HG03460 (cell line): ENCODE data around the gene NACC2.
A peak's percentile ranks its signal among the peaks of the same experiment; 100 is the strongest.

ENCODE experiments used
- ATAC-seq: cut with Tn5 transposase; IDR thresholded peaks from one replicate; pipeline ENCODE4 v1.9.1; 2021; ENCODE audit not compliant: unreplicated experiment

The NACC2 gene

DNA sequence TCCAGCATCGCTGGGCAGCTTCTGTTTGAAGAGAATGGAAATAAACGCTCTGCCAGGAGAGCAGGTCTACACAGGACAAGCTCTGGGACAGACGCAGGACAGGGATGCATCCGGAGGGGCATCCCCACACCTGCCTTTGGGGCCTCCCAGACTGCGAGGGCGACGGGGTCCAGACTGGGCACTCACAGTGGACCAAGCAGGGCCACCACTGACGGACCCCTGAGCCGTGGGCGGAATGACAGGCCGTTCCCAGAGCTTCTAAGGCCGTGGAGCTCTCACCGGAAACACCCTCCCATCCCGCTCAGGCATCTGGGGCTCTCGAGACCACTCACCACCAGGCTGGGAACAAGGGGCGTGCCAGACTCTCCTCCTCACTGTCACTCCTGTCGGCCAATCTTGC lies 34.1 kb upstream of the NACC2 start:
- ATAC-seq: no peak

DNA sequence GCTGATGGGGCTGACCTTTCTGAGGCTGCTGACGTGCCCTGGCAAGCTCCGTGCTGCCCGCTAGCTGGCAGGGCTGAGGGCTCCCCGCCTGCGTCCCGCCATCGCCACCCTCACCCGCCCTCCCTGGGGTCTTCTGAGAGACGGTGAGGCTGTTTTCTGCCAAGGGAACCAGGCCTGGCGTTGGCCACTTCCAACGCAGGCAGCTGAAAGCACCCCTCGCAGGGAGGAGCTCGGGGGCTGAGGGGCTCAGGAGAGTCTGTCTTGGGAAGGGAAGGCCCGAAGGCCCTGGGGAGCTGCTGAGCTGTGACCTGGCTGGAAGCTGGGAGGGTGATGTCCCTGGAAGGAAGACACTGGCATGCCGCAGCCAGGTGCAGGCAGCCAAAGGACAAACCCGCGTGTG lies 33.3 kb upstream of the NACC2 start:
- no peak for ATAC-seq

- ATAC-seq: no peak
Observed at GRCh38 chr9:136127313-136127712, 32.2 kb upstream of the NACC2 start.

GRCh38 chr9:136124976-136125692 lies 30.0 kb upstream of the NACC2 start:
- ATAC-seq: no peak

DNA sequence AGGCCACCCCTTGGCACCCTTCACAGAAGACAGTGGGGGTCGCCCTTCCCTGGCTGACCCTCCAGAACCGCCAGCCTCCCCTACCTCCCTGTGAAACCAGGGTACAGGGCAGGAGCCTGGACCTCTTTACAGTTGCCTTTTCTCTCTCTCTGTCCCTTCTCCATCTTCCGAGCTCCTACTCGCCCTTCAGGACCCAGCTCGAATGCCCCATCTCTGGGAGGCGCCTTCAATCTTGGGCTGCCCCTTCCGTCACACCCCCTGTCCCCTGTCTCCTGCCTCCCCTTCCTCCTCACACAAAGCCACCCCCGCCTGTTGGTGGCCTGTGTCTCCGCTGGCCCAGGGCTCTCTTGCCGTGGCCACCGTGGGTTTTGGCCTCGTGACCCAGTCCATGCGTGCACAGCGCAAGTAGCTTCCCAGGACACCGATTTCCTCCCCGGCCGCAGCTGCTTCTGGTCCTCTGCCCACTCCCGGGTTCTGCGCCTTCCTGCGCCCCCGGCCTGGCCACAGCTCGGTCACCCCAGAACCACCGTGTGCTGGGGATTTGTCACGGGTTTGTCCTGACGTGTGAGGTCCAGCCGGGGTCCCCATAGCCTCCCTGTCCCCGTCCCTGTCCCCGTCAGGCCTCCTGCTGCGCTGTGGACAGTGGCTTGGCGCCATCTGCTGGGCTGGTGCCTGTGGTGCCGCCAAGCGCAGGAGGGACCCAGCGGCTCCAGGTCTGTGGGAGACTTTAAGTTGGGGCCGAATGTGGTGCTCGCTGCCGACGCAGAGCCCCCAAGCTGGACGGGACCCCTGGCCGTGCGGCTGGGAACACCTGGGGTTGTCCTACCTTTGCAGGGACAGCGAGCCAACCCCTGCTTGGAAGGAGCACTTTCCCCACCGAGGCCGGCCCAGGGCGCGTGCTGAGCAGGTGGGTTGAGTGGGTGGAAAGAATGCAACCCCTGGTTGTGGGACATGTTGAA lies 27.6 kb upstream of the NACC2 start:
- ATAC-seq: no peak

DNA sequence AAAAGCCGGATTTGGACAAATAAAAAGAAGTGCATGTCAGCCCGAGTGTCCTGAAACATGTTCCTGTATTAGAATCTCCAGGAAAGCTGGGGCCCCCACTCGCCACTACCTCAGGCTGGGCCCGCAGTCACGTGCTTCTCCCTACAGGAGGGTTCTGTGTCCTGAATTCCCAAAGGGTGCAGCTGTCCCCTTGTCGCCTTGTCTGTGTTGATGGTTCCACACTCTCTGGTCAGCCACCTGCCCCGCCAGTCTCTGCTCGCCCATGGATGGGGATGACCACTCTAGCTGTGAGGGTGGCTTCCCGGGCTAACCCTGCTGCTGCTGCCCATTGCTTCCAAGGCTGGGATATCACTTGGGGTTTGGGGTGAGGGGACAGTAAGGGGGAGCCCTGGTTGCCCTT lies 26.7 kb upstream of the NACC2 start:
- no peak for ATAC-seq

GRCh38 chr9:136120438-136120844 lies 25.4 kb upstream of the NACC2 start:
- ATAC-seq: no peak

GRCh38 chr9:136119883-136120393 lies 24.8 kb upstream of the NACC2 start:
- ATAC-seq: no peak

DNA sequence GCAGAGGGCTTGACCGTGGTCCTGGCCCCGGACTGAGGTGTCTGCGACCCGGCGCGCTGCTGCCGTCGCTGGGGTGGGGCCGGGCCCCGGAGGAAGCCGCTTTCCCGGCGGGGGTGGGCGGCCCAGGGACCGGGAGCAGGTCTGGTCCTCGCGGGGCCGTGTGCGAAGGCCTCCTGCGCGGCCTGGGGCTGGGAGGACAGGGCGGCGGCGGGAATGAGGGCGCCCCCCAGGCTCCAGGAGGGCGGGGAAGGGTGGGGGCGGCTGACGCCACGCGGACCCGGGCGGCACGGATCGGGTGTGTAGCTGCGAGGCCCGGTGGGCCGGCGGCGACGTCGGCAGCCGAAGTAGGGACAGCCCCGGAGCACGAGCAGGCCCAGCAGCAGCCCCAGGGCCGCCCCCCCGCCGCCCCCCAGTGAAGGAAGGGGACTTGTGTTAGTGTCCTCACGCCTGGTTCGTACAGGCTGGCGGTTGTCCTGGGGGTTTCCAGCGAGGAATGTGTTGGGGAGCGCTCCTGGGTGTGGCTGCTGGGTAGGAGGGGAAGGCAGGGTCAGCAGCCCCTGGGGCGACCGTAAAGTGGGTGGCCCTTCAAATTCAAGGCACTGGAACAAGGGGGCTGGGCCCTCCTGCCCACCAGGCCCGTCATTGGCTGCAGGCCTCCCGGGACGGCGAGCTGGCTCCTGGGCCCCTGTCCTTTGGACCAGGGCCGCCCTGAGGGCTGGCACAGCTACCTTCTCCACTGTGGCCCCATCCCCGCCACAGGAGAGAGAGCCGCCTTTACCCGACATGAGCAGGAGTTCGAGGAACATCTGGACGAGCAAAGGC lies 24.2 kb upstream of the NACC2 start:
- ATAC-seq: peak; percentile 3

DNA sequence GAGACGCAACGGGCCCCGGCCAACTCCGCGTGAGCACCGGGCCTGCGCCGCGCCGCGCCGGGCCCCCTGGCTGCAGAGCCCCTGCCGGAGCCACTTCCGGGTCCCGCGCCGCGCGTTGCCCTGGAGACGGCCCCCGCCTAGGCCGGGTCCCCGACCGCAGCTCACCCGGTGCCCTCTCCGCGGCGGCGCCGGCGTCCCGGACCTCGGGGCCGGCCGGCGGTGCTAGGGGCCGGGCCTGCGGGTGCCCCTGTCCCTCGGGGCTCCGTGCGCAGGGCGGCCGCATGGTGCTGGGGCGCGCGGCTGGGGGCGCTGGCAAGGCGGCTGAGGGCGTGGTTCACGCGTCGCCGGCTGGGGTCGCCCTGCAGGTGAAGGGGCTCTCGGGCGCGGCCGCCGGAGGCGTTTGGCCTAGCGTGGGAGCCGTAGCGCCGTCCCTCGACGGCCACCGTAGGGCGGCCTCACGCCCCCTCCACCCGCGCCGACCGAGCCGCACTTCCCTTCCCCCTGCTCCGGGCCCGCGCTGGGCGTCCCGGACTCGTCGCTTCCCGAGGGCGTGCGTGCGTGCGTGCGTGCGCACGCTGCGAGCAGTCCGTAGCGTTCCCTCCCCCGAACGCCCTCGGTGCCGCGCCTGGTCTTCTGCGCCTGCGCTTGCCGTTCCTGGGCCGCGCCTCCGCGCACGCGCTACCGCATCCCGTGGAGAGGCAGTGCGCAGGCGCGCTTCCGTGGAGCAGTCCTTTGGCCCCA lies 23.4 kb upstream of the NACC2 start, which contains the start of gene TMEM250:
TSS of gene TMEM250 (minus strand) at position 556 of the 741 bp plus-strand sequence. CDS start 1,975 bp downstream, outside the sequence.
- peak; percentile 66 for ATAC-seq

DNA sequence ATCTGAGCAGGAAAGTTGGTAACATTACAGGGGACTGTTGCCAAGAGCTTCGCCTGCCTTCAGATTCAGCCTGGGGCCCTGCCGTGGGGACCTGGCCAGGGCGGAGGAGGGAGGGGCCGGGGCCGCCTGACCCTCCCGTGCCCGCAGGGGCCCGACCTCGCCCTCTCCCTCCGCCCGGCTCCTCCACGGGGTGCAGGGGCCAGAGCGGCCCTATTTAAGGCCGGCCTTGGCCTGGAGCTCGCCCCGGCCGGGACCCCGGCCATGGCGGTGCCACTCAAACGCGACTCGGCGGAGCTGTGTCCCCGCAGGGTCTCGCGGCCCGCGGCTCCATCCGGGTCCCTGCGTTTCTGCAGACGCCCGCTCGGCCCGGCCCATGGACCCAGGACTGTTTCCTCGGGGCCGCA lies 22.8 kb upstream of the NACC2 start:
- ATAC-seq: peak; percentile 8

DNA sequence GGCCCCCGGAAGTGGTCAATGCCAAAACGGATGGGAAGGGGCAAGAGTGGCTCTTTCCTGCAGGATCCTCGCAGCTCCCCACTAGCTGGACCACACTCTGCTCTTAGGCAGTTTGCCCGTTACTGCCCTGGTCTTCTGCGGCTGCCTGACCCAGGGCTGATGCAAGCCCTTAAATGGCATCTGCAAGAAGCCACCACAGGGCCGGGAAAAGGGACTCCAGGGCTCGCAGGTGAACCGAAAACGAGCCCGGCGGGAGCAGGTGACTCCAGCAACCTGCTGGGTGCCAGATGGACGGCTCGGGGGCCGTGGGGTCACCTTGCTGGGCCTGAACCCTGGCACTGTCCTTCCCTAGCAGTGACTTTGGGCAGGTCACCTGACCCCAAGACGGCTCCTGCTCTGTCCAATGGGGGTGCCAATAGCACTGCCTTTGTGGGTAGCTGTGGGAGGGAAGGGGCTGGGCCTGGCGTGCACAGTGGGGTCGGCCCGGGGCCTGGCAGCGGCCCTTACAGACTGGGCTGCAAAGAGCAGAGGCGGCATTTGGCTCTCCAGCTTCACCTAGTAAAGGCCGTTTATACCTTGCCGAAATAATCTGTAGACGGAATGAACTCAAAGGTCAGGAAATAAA lies 22.3 kb upstream of the NACC2 start:
- ATAC-seq: no peak

- no peak for ATAC-seq
Observed at GRCh38 chr9:136116360-136117098, 21.4 kb upstream of the NACC2 start.

DNA sequence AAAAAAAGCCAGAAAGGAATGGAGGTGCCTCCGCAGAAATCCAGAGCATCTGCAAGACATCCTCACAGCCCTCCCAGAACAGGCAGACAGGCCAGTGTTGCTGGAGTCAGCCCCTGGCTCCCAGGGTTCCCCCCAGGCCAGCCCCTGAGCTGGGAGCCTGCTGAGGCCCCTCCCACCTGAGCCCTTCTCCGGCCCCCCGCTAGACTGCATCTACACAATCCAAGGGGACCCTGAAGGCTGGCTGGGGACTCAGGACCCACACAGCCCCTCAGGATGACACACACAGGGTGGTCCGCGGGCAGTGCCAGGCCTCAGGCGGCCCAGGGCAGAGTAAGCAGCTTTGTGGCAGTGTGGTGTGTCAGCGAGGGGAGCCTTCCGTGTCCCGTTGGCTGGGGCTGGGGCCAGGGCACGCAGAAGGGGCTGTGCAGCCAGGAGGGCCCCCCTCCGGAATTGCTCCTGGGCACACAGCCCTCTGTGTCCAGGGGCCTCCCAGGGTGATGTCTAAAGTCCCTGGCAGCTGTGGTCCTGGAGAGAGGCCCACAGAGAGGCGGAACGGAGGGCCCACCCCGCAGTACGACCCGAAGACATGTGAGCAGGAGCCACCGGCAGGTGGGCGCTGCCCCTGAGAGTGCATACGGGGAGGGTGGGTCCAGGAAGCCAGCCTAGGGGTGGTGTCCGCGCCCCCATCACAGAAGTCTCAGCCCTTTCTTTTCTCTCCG lies 20.7 kb upstream of the NACC2 start:
- no peak for ATAC-seq

GRCh38 chr9:136115206-136115605 lies 20.1 kb upstream of the NACC2 start:
- ATAC-seq: no peak

DNA sequence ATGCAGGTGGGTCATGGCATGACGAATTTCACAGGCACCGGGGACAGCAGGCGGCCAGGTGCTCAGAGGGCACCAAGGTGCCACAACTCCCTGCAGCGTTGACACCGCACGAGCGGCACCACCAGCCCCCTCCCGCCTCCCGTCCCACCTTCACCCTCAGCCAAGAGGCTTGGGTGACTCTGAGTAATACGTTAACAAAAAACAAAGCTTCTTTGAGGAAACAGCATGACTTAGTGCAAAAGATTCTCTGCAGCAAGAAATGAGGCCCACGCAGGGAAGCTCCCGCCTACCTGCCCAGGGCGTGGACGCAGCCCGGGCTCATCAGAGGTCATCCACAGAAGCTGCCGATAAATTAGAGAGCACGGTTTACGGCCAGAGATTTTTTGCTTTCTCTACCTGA lies 19.5 kb upstream of the NACC2 start:
- ATAC-seq: no peak

GRCh38 chr9:136112541-136112940 lies 17.5 kb upstream of the NACC2 start:
- no peak for ATAC-seq

- no peak for ATAC-seq
Observed at GRCh38 chr9:136111910-136112309, 16.8 kb upstream of the NACC2 start.
